HCT116 (cell line): ENCODE results near the gene ATG9A. TPM values are rescaled to one million over a fixed set of nuclear protein-coding genes. Genes with fewer than 3 reads are reported as not detected.
"Not testable (repeated sequence)": the region's sequence is repeated elsewhere in the genome, so short reads cannot be mapped to it uniquely, and the experiment has no call there.

Source experiments
- ATAC-seq: fragments of 200-7000 bp; cut with Tn5 transposase; 2 replicates; pipeline ENCODE4 v1.9.1; 2020; ENCODE audit warnings: mild to moderate bottlenecking, moderate library complexity
- BruUV-seq: library from RNA; stranded (reverse); fragments of 400-500 nt; replicated peaks from 2 replicates; lab custom pipeline; 2021; lab: Mats Ljungman, UMichigan
- CTCF ChIA-PET: fragments of 300-600 bp; sonication (Branson Sonifier 250); formaldehyde crosslinking; loops from one replicate; lab custom pipeline; 2021; ENCODE audit warnings: antibody characterized with exemption; lab: Charles Lee
- POLR2A ChIA-PET: fragments of 300-600, 350-600 bp; sonication (Branson Sonifier 250); formaldehyde crosslinking; loops from one replicate; lab custom pipeline; 2021; ENCODE audit warnings: antibody characterized with exemption; lab: Charles Lee
- RAD21 ChIA-PET, 2 experiments: fragments of 300-600 bp; sonication (Branson Sonifier 250); formaldehyde crosslinking; loops; one replicate each; lab custom pipeline; 2023; ENCODE audit warnings: low total read pairs in 2 of 2; ENCODE audit not compliant: uncharacterized antibody in 2 of 2, unreplicated experiment in 2 of 2, low non-redundant PET in 1 of 2; lab: Charles Lee
- DNase-seq: peaks from one replicate; pipeline ENCODE4 v3.0.0-alpha.2; 2010; ENCODE audit warnings: low read depth, low spot score
- H2AFZ ChIP-seq: fragments of 200-600 bp; shearing (Covaris generic), sonication (generic); 2 replicates; pipeline ENCODE4 v1.6.1; 2017; ENCODE audit warnings: low read depth, mixed run types, mixed read lengths, antibody characterized with exemption, low read length; ENCODE audit not compliant: poor library complexity, severe bottlenecking
- H3K27ac ChIP-seq: 2 replicates; pipeline ENCODE4 v1.5.1; 2012; ENCODE audit warnings: low read depth, low read length
- H3K27me3 ChIP-seq: fragments of 200-600 bp; sonication (generic); 2 replicates; pipeline ENCODE4 v1.6.1; 2016; ENCODE audit warnings: mixed run types, low read length, mixed read lengths; ENCODE audit not compliant: insufficient read depth
- H3K36me3 ChIP-seq, 2 experiments: fragments of 200-500 bp in 1 of 2; fragments of 200-600 bp in 1 of 2; sonication (Bioruptor generic) in 1 of 2; sonication (generic) in 1 of 2; 2 replicates each; pipeline versions ENCODE4 v1.5.1 to v1.6.1; 2014 to 2016; ENCODE audit warnings: low read length in 2 of 2, inconsistent platforms in 1 of 2, mixed read lengths in 1 of 2, mixed run types in 1 of 2; ENCODE audit not compliant: insufficient read depth in 2 of 2, control insufficient read depth in 1 of 2
- H3K4me1 ChIP-seq, 2 experiments: fragments of 200-600 bp in 1 of 2; sonication (generic) in 1 of 2; 2 replicates each; pipeline versions ENCODE4 v1.5.1 to v1.6.1; 2012 to 2017; ENCODE audit warnings: low read length in 2 of 2, inconsistent platforms in 1 of 2, mild to moderate bottlenecking in 1 of 2, mixed read lengths in 1 of 2, mixed run types in 1 of 2, moderate library complexity in 1 of 2; ENCODE audit not compliant: insufficient read depth in 2 of 2, control insufficient read depth in 1 of 2
- H3K4me2 ChIP-seq: fragments of 200-600 bp; sonication (generic); 2 replicates; pipeline ENCODE4 v1.6.1; 2017; ENCODE audit warnings: mixed run types, low read length, mixed read lengths
- H3K4me3 ChIP-seq, 2 experiments: fragments of 200-600 bp in 1 of 2; sonication (generic) in 1 of 2; replicated peaks in 1 of 2; 2 replicates each; pipeline ENCODE4 v1.5.1; 2011 to 2016; ENCODE audit warnings: low read length in 2 of 2, control low read depth in 1 of 2, low read depth in 1 of 2, mild to moderate bottlenecking in 1 of 2, mixed read lengths in 1 of 2, mixed run types in 1 of 2
- H3K79me2 ChIP-seq: fragments of 200-600 bp; sonication (generic); 2 replicates; pipeline ENCODE4 v1.6.1; 2017; ENCODE audit warnings: mild to moderate bottlenecking, mixed run types, low read length, moderate library complexity, mixed read lengths; ENCODE audit not compliant: insufficient read depth
- H3K9ac ChIP-seq: fragments of 200-600 bp; sonication (generic); 2 replicates; pipeline ENCODE4 v1.6.1; 2016; ENCODE audit warnings: low read length, mixed read lengths
- H3K9me2 ChIP-seq: fragments of 200-600 bp; sonication (generic), shearing (Covaris generic); 2 replicates; pipeline ENCODE4 v1.6.1; 2017; ENCODE audit warnings: mixed run types, mild to moderate bottlenecking, moderate library complexity; ENCODE audit not compliant: insufficient read depth
- H3K9me3 ChIP-seq, 2 experiments: fragments of 200-500 bp in 1 of 2; fragments of 200-600 bp in 1 of 2; sonication (Bioruptor generic) in 1 of 2; sonication (generic) in 1 of 2; 2 replicates each; pipeline ENCODE4 v1.6.1; 2014 to 2017; ENCODE audit warnings: low read length in 2 of 2, mixed read lengths in 2 of 2, inconsistent platforms in 1 of 2, low read depth in 1 of 2, mild to moderate bottlenecking in 1 of 2, mixed run types in 1 of 2, moderate library complexity in 1 of 2; ENCODE audit not compliant: control insufficient read depth in 1 of 2, insufficient read depth in 1 of 2
- H4K20me1 ChIP-seq: fragments of 200-600 bp; sonication (generic), shearing (Covaris generic); 2 replicates; pipeline ENCODE4 v1.6.1; 2017; ENCODE audit warnings: mixed run types, mild to moderate bottlenecking, moderate library complexity; ENCODE audit not compliant: insufficient read depth
- EGR1 ChIP-seq: IDR thresholded peaks from 2 replicates; pipeline ENCODE4 v1.6.1; 2012; ENCODE audit warnings: low read depth
- EZH2 ChIP-seq: fragments of 200-600 bp; sonication (generic); IDR thresholded peaks from 2 replicates; pipeline ENCODE4 v1.6.1; 2017; ENCODE audit warnings: antibody characterized with exemption, mixed run types
- MAX ChIP-seq: IDR thresholded peaks from 2 replicates; pipeline ENCODE4 v1.6.1; 2012
- POLR2A ChIP-seq: IDR thresholded peaks from 2 replicates; pipeline ENCODE4 v1.7.0; 2011; ENCODE audit warnings: borderline replicate concordance; ENCODE audit not compliant: insufficient read depth, insufficient read length; ENCODE audit errors: extremely low read depth
- intact Hi-C: fragments of 100-400 bp; cut with micrococcal nuclease; formaldehyde crosslinking; loops from 2 replicates; pipeline ENCODE4 v1.10.0; 2022
- total RNA-seq: library from RNA; stranded (reverse); gene quantifications from one replicate; pipeline ENCODE4 v1.2.1, GENCODE V29; 2021; ENCODE audit not compliant: unreplicated experiment

ATG9A gene
- total RNA-seq, 1 experiment from 2014 or later = 51.8 TPM

- TF ChIP-seq EGR1 = no peak
- TF ChIP-seq EZH2 = no peak
- no peak for TF ChIP-seq MAX
- no peak for TF ChIP-seq POLR2A
- Histone ChIP-seq H3K9ac (no peak overlapping the region), H3K4me3 (no peak overlapping the region), H3K4me2 (no peak overlapping the region), H3K4me1 (peaks cover 11 to 17% of the 10 kb centered on the region in 2 experiments), H3K79me2 (no peaks in the 10 kb centered on the region), H4K20me1 (no peaks in the 10 kb centered on the region), H3K9me3 (peaks cover 0 to 9% of the 10 kb centered on the region in 2 experiments; a peak in 2 of 4 replicates), H3K27ac (no peak overlapping the region), H3K36me3 (peaks cover 7 to 11% of the 10 kb centered on the region in 2 experiments; a peak in 3 of 4 replicates), H2AFZ (no peak overlapping the region), H3K9me2 (no peaks in the 10 kb centered on the region), H3K27me3 (no peaks in the 10 kb centered on the region)
- intact Hi-C loops = no loop called here
- no peak for DNase-seq
- ChIA-PET CTCF (no interaction called here), POLR2A (no interaction called here), RAD21 (no interaction called here)
- no peak for ATAC-seq
- no TSS peak for BruUV-seq
Measured at GRCh38 chr2:219204425-219205164, 24.8 kb downstream of the ATG9A start.

- H3K4me1 ChIP-seq, H2AFZ ChIP-seq, H3K79me2 ChIP-seq, intact Hi-C loops, H4K20me1 ChIP-seq, DNase-seq, RAD21 ChIA-PET, H3K4me3 ChIP-seq, H3K9me2 ChIP-seq, BruUV-seq, H3K27ac ChIP-seq, H3K27me3 ChIP-seq, H3K36me3 ChIP-seq, CTCF ChIA-PET, H3K4me2 ChIP-seq, H3K9me3 ChIP-seq, H3K9ac ChIP-seq, POLR2A ChIA-PET, ATAC-seq: not testable (repeated sequence)
Measured at GRCh38 chr2:219201331-219201730, 28.1 kb downstream of the ATG9A start.

GRCh38 chr2:219200502-219201326 lies 28.7 kb downstream of the ATG9A start:
- ATAC-seq, H3K9me2 ChIP-seq, intact Hi-C loops, H3K79me2 ChIP-seq, H3K9me3 ChIP-seq, RAD21 ChIA-PET, H3K4me3 ChIP-seq, H4K20me1 ChIP-seq, BruUV-seq, H3K4me1 ChIP-seq, CTCF ChIA-PET, H3K27me3 ChIP-seq, H2AFZ ChIP-seq, H3K27ac ChIP-seq, H3K9ac ChIP-seq, H3K36me3 ChIP-seq, H3K4me2 ChIP-seq, DNase-seq: not testable (repeated sequence)
- POLR2A ChIA-PET = interaction anchor here (0.9 kb wide), 1 partner anchor 24 kb away, joined by 5 read pairs; the partner anchor contains the start of gene CNPPD1
